CD4-positive, alpha-beta T cell (primary cell): Measurements from ENCODE around the gene SPRED2. TPM values are rescaled to one million over a fixed set of nuclear protein-coding genes. Genes with fewer than 3 reads are reported as not detected.

Source experiments
- ATAC-seq: fragments of 200-7000 bp; cut with Tn5 transposase; one replicate; pipeline ENCODE4 v1.10.0; 2022; ENCODE audit warnings: mild to moderate bottlenecking; ENCODE audit not compliant: poor library complexity
- CTCF ChIA-PET: fragments of 350-600 bp; sonication (Branson Sonifier 250); formaldehyde crosslinking; loops from one replicate; lab custom pipeline; 2021; ENCODE audit warnings: antibody characterized with exemption, inconsistent platforms; lab: Charles Lee
- POLR2A ChIA-PET: fragments of 350-600 bp; sonication (Branson Sonifier 250); formaldehyde crosslinking; loops from one replicate; lab custom pipeline; 2021; ENCODE audit warnings: antibody characterized with exemption, inconsistent platforms; lab: Charles Lee
- DNase-seq, 14 experiments: peaks; one replicate each; pipeline ENCODE4 v3.0.0-alpha.2; 2013 to 2020; ENCODE audit warnings: mixed read lengths in 2 of 14
- H3K27ac ChIP-seq, 2 donors: one replicate each; pipeline versions ENCODE4 v1.5.1 to v1.7.0; 2013; ENCODE audit warnings: low read length in 2 of 2, low read depth in 1 of 2, mild to moderate bottlenecking in 1 of 2
- H3K27me3 ChIP-seq, 2 experiments: 1 replicate in 1 of 2; 2 replicates in 1 of 2; pipeline versions ENCODE4 v1.6.1 to v1.7.0; 2013; ENCODE audit warnings: low read length in 2 of 2, control low read depth in 1 of 2, mild to moderate bottlenecking in 1 of 2, moderate library complexity in 1 of 2; ENCODE audit not compliant: insufficient read depth in 2 of 2, control insufficient read depth in 1 of 2
- H3K36me3 ChIP-seq: one replicate; pipeline ENCODE4 v1.6.1; 2013; ENCODE audit warnings: low read length, control low read depth; ENCODE audit not compliant: insufficient read depth
- H3K4me1 ChIP-seq: one replicate; pipeline ENCODE4 v1.6.1; 2013; ENCODE audit warnings: low read length, control low read depth; ENCODE audit not compliant: insufficient read depth
- H3K4me3 ChIP-seq: one replicate; pipeline ENCODE4 v1.5.1; 2013; ENCODE audit warnings: mild to moderate bottlenecking, low read length, moderate library complexity
- H3K9me3 ChIP-seq, 2 experiments: 1 replicate in 1 of 2; 2 replicates in 1 of 2; pipeline versions ENCODE4 v1.6.1 to v1.7.0; 2013; ENCODE audit warnings: low read length in 2 of 2, mild to moderate bottlenecking in 2 of 2, control low read depth in 1 of 2, moderate library complexity in 1 of 2; ENCODE audit not compliant: control insufficient read depth in 1 of 2, insufficient read depth in 1 of 2
- H3K27ac Mint-ChIP-seq: one replicate; pipeline ENCODE4 v1.8.0; 2020; ENCODE audit warnings: mixed read lengths
- H3K27me3 Mint-ChIP-seq: one replicate; pipeline ENCODE4 v1.8.0; 2021; ENCODE audit warnings: mixed read lengths
- H3K36me3 Mint-ChIP-seq: one replicate; pipeline ENCODE4 v1.8.0; 2021; ENCODE audit warnings: low read depth, mixed read lengths
- H3K4me1 Mint-ChIP-seq: one replicate; pipeline ENCODE4 v1.8.0; 2021; ENCODE audit warnings: low read depth, mixed read lengths
- H3K4me3 Mint-ChIP-seq: one replicate; pipeline ENCODE4 v1.8.0; 2020; ENCODE audit warnings: mild to moderate bottlenecking, mixed read lengths
- H3K9me3 Mint-ChIP-seq: one replicate; pipeline ENCODE4 v1.8.0; 2020; ENCODE audit warnings: mixed read lengths
- CTCF ChIP-seq: fragments of 200-600 bp; IDR thresholded peaks from one replicate; pipeline ENCODE4 v1.8.0; 2022; ENCODE audit warnings: antibody characterized with exemption, mild to moderate bottlenecking
- intact Hi-C, 2 experiments: fragments of 100-400 bp; cut with DNase I in 1 of 2; cut with micrococcal nuclease in 1 of 2; formaldehyde crosslinking; loops; one replicate each; pipeline versions ENCODE4 v1.15.1 to v1.9.0; 2023 to 2025; cut with DNase I, micrococcal nuclease
- total RNA-seq, 174 experiments: library from RNA in 2 of 174; stranded (reverse) in 2 of 174; gene quantifications; one replicate each; pipeline ENCODE4 v1.2.3 and lab custom pipeline; 2021 to 2026

The SPRED2 gene
- total RNA-seq, 2 experiments from 2014 or later = 2.5 to 2.8 TPM

DNA sequence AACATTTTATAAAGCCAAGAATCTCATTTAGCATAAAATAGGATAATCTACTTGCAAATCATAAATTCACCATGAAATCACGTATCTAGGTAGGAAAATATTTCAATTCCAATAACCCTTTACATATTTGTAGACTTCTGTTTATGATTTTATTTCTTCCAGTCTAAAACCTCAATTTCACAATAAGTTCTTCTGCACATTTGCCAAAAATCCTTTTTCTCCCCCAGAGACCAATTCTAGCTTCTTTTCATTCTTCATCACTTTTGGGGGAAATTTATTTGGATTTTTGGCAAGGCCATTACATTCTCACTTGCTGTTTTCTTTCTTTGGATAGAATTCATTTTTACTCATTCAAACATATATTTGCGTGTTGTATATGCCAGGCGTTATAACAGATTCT is 86.8 kb downstream of the SPRED2 start:
- H3K4me3 Mint-ChIP-seq = no peak overlapping the region
- no peak overlapping the region for H3K27ac ChIP-seq
- ChIA-PET POLR2A (no interaction called here), CTCF (no interaction called here)
- no peaks in the 10 kb centered on the region for H3K27me3 ChIP-seq
- no peaks in the 10 kb centered on the region for H3K36me3 ChIP-seq
- H3K27me3 Mint-ChIP-seq = no peaks in the 10 kb centered on the region
- H3K27ac Mint-ChIP-seq = no peak overlapping the region
- no peaks in the 10 kb centered on the region for H3K4me1 ChIP-seq
- H3K4me3 ChIP-seq = no peak overlapping the region
- DNase-seq (no peak), ATAC-seq (no peak)
- no peak for TF ChIP-seq CTCF
- H3K9me3 Mint-ChIP-seq = no peaks in the 10 kb centered on the region
- peaks cover 5% of the 10 kb centered on the region for H3K4me1 Mint-ChIP-seq
- intact Hi-C loops = loop anchor here in 1 of 2 experiments (10.0 kb wide), 1 partner anchor 61 kb away; no protein-coding TSS in a partner anchor
- no peaks in the 10 kb centered on the region for H3K9me3 ChIP-seq
- H3K36me3 Mint-ChIP-seq = no peaks in the 10 kb centered on the region

GRCh38 chr2:65344689-65345088 is 87.7 kb downstream of the SPRED2 start:
- no peak overlapping the region for H3K27ac Mint-ChIP-seq
- intact Hi-C loops = loop anchor here (5.0 to 10.0 kb wide), 2 partner anchors 42 to 60 kb away; no protein-coding TSS in a partner anchor
- TF ChIP-seq CTCF = no peak
- no peak for DNase-seq
- H3K27me3 Mint-ChIP-seq = no peaks in the 10 kb centered on the region
- no peaks in the 10 kb centered on the region for H3K9me3 Mint-ChIP-seq
- Histone ChIP-seq H3K4me1 (no peaks in the 10 kb centered on the region), H3K4me3 (no peak overlapping the region), H3K9me3 (no peaks in the 10 kb centered on the region), H3K27ac (no peak overlapping the region), H3K27me3 (no peaks in the 10 kb centered on the region), H3K36me3 (no peaks in the 10 kb centered on the region)
- H3K36me3 Mint-ChIP-seq = no peaks in the 10 kb centered on the region
- no peaks in the 10 kb centered on the region for H3K4me1 Mint-ChIP-seq
- POLR2A ChIA-PET = no interaction called here
- ATAC-seq = no peak
- CTCF ChIA-PET = interaction anchor here (1.0 kb wide), 1 partner anchor 196 kb away, joined by 3 read pairs; no protein-coding TSS in a partner anchor
- H3K4me3 Mint-ChIP-seq = no peak overlapping the region

- TF ChIP-seq CTCF = no peak
- ChIA-PET CTCF (interaction anchor here (1.0 kb wide), 1 partner anchor 196 kb away, joined by 3 read pairs; no protein-coding TSS in a partner anchor), POLR2A (no interaction called here)
- H3K27ac Mint-ChIP-seq = no peak overlapping the region
- ATAC-seq (no peak), DNase-seq (no peak)
- H3K4me3 ChIP-seq = no peak overlapping the region
- H3K9me3 ChIP-seq = no peaks in the 10 kb centered on the region
- no peaks in the 10 kb centered on the region for H3K4me1 Mint-ChIP-seq
- no peak overlapping the region for H3K27ac ChIP-seq
- no peaks in the 10 kb centered on the region for H3K4me1 ChIP-seq
- H3K27me3 ChIP-seq = no peaks in the 10 kb centered on the region
- intact Hi-C loops = loop anchor here (5.0 to 10.0 kb wide), 2 partner anchors 42 to 59 kb away; no protein-coding TSS in a partner anchor
- H3K36me3 ChIP-seq = no peaks in the 10 kb centered on the region
- H3K36me3 Mint-ChIP-seq = no peaks in the 10 kb centered on the region
- H3K27me3 Mint-ChIP-seq = no peaks in the 10 kb centered on the region
- H3K9me3 Mint-ChIP-seq = no peaks in the 10 kb centered on the region
- no peak overlapping the region for H3K4me3 Mint-ChIP-seq
Observed at GRCh38 chr2:65344182-65344581, 88.2 kb downstream of the SPRED2 start.
